CD4-positive, alpha-beta T cell treated with Interleukin-6 for 4 hours (primary cell): ENCODE measurements around the gene ATAD5.
A peak's percentile ranks its signal among the peaks of the same experiment; 100 is the strongest.
"Not testable (repeated sequence)": the region's sequence is repeated elsewhere in the genome, so short reads cannot be mapped to it uniquely, and the experiment has no call there.

Experiments used
- DNase-seq: peaks from one replicate; pipeline ENCODE4 v3.0.0-alpha.2; 2020; ENCODE audit warnings: mixed read lengths

ATAD5 gene

GRCh38 chr17:30824356-30825145 is 7.2 kb upstream of the ATAD5 start, which contains the start of gene CRLF3:
Gene CRLF3 (minus strand): TSS chr17:30824692. CDS start chr17:30824651, 41 bp downstream.
- peak; percentile 92 for DNase-seq

GRCh38 chr17:30827082-30827481 is 4.7 kb upstream of the ATAD5 start:
- DNase-seq, result no peak

- no peak for DNase-seq
Measured at GRCh38 chr17:30829022-30829421, 2.7 kb upstream of the ATAD5 start.

- DNase-seq, result peak; percentile 16
Measured at GRCh38 chr17:30831257-30831656, 509 bp upstream of the ATAD5 start.

GRCh38 chr17:30832438-30833124 is 815 bp downstream of the ATAD5 start:
- no peak for DNase-seq

- no peak for DNase-seq
Measured at GRCh38 chr17:30838202-30838807, 6.5 kb downstream of the ATAD5 start.

- DNase-seq, result no peak
Measured at GRCh38 chr17:30840771-30841170, 9.0 kb downstream of the ATAD5 start.

- no peak for DNase-seq
Measured at GRCh38 chr17:30848021-30848420, 16.3 kb downstream of the ATAD5 start.

- DNase-seq, result no peak
Measured at GRCh38 chr17:30854146-30854545, 22.4 kb downstream of the ATAD5 start.

- no peak for DNase-seq
Measured at GRCh38 chr17:30858556-30859250, 26.9 kb downstream of the ATAD5 start.

- no peak for DNase-seq
Measured at GRCh38 chr17:30864636-30865035, 32.9 kb downstream of the ATAD5 start.

GRCh38 chr17:30869005-30869404 is 37.2 kb downstream of the ATAD5 start:
- DNase-seq, result no peak

GRCh38 chr17:30886187-30886586 is 54.4 kb downstream of the ATAD5 start:
- no peak for DNase-seq

- DNase-seq, result no peak
Measured at GRCh38 chr17:30894236-30894635, 62.5 kb downstream of the ATAD5 start.

- DNase-seq, result no peak
Measured at GRCh38 chr17:30897311-30897710, 65.5 kb downstream of the ATAD5 start.

- peak; percentile 8 for DNase-seq
Measured at GRCh38 chr17:30905742-30906100, 74.0 kb downstream of the ATAD5 start.

GRCh38 chr17:30906101-30906911 is 74.5 kb downstream of the ATAD5 start, which contains the start of gene TEFM:
Gene TEFM (minus strand): TSS chr17:30906238. CDS start chr17:30906198, 40 bp downstream.
- peak; percentile 85 for DNase-seq

GRCh38 chr17:30908717-30909420 is 77.1 kb downstream of the ATAD5 start:
- DNase-seq, result no peak

- DNase-seq, result not testable (repeated sequence)
Measured at GRCh38 chr17:30910151-30910550, 78.4 kb downstream of the ATAD5 start.

- no peak for DNase-seq
Measured at GRCh38 chr17:30913955-30914354, 82.2 kb downstream of the ATAD5 start.

- no peak for DNase-seq
Measured at GRCh38 chr17:30915833-30916611, 84.3 kb downstream of the ATAD5 start.
